ENCODE measurements around the gene SIKE1.
A peak's percentile ranks its signal among the peaks of the same experiment; 100 is the strongest.

SIKE1 gene

GRCh38 chr1:114755006-114755931, 25.2 kb downstream of the SIKE1 start:
- DNase-seq = no peak

DNA sequence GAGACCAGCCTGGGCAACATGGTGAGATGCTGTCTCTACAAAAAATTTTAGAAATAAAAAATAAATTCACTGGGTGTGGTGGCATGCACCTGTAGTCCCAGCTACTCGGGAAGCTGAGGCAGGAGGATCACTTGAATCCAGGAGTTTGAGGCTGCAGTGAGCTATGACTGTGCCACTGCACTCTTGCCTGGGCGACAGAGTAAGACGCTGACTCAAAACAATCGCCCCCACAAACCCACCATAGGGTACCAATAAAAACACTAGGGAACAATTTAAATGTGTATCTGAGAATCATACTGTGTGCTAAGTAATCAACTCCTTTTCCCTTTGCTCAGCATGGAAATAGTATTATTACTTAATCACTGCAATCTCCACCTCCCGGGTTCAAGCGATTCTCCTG, 26.8 kb downstream of the SIKE1 start:
- DNase-seq = peak; percentile 8

DNA sequence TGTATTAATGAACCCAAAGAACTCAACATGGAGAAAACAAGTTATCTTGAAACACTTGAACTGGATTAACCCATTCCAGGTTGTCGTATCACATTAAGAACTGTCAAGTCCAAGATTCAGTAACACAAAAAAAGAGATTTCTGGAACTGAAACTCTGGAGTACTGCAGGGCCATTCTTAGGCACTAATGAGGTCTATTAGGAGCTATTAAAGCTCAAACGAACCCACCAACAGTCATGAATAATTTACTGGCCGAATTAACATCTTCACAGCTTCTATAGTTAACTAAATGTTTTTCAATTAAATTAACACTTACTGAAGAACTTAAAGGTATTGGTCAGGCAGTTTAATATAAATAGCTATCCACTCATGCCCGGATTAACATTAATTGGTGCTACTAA, 27.3 kb downstream of the SIKE1 start:
- DNase-seq = no peak

GRCh38 chr1:114750780-114751179, 29.7 kb downstream of the SIKE1 start:
- DNase-seq = no peak

DNA sequence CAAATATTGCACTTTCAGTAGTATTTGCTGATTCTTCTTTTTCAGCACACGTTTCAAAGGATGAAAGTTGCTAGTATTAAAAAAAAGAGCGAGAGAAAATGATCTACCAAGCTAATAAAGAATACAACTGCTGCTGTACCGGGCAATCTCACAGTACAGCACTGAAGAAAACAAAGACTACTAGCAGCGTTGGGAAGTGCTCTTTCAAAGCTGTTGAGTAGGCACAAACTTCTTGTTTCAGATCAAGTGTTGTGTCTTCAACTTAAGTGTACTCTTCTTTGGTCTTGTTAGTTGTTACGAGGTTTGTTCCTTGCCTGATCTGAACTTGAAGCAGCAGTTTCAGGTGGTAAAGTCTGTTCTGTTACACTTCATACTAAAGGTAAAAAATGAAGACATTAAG, 30.6 kb downstream of the SIKE1 start:
- DNase-seq = no peak

GRCh38 chr1:114746450-114747121, 33.9 kb downstream of the SIKE1 start:
- DNase-seq = no peak

DNA sequence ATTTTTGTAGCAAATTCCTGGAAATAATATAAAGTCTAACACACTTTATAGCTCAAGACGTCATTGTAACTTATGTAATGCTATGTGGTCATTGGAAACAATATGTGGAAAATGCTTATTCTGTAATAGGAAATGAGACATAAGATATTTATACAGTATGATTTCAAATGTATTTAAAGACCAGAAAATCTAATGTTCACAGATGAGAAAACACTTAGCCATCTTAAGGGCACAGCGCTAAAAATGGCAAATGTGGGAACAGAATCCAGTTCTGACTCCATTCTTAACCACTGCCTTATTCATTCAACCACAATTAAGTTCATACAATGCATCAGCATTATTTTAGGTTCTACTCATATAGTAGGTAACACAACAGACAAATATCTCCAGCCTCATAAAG, 35.2 kb downstream of the SIKE1 start:
- DNase-seq = no peak

DNA sequence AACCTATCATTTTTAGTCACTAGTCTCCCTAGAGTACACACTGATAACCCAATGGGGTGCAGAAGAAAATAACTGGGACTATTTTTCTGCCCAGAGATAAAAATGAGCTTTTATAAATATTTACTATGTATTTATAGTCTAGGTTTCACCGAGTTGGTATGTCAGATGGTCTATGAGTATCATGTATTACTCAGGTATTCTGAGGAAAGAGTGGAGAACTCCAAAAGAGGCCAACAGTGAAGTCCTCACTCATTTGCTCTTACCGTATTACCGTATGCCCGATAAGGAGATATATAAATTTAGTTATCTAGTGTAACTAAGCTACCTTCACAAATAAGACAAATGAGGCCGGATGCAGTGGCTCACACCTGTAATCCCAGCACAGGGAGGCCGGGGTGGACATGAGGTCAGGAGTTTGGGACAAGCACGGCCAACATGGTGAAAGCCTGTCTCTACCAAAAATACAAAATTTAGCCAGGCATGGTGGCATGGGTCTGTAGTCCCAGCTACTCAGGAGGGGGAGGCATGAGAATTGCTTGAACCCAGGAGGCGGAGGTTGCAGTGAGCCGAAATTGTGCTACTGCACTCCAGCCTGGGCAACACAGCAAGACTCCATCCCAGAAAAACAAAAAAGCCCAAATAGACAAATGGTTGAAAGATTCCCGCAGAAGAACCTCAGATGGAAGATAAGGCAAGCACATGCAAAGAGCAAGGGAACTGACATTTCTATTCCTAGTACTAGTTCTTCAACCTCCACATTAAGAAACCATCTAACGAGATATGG, 38.3 kb downstream of the SIKE1 start:
- DNase-seq = no peak

DNA sequence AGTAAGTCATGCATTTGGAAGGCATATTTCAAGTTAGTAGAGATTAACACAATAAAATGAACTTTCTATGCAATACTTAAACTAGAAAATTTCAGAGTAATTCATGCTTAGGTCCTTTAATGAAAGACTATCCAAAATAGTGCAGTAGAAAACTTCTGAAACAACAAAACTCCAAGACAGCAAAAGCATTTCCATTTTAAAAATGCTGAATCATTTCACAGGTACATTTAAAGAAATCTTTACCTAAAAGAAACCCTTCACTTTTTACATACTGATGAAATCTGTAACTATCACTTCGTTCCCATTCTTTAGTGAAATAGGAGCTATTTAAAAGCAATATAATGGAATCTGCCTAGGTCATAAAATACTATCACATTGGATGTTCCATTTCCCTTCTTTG, 40.2 kb downstream of the SIKE1 start:
- DNase-seq = no peak

- DNase-seq = no peak
Observed at GRCh38 chr1:114737314-114737849, 43.1 kb downstream of the SIKE1 start.

- no peak for DNase-seq
Observed at GRCh38 chr1:114735479-114735878, 45.0 kb downstream of the SIKE1 start.

DNA sequence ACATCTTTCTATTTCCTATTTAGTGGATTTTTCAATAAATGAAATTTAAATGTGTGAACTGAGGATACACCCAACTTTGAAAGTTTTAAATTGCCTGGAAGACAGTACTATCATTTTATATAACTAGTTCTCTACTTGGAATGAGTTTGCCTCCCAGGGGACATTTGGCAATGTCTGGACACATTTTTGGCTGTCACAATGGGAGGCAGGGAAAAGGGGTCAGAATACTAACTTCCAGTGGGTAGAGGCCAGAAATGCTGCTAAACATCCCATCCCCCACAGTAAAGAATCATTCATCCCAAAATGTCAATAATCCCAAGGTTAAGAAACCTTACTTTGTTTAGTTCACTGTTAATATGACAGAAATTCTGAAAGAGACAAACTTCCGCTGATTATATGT, 50.7 kb downstream of the SIKE1 start:
- DNase-seq = no peak

GRCh38 chr1:114728553-114728952, 51.9 kb downstream of the SIKE1 start:
- DNase-seq = no peak

- no peak for DNase-seq
Observed at GRCh38 chr1:114725230-114725629, 55.3 kb downstream of the SIKE1 start.

- no peak for DNase-seq
Observed at GRCh38 chr1:114723915-114724314, 56.6 kb downstream of the SIKE1 start.

- no peak for DNase-seq
Observed at GRCh38 chr1:114723457-114723856, 57.0 kb downstream of the SIKE1 start.

DNA sequence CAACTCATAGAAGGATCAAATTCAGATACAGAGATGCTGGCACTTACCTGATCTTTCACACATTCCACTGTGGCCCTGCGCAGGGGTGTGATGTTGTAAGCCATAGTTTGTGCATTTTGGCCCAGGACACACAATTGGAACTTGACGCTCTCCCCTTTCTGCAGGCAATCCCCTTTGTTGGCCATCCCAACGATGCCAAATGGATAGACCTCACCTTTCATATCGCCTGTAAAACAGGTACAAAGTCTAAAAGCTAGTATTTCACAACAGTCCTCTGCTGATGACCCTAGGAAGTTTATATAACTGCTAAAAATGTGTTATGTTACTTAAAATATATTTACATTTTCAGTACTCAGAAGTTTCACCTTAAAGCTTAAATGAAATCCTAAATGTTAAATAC, 60.0 kb downstream of the SIKE1 start:
- no peak for DNase-seq

Data from stimulated activated CD4-positive, alpha-beta T cell treated with anti-CD3 and anti-CD28 coated beads, Interleukin-4, amount 100 ng/mL, for 1 hour (primary cell).